Measurements from ENCODE around the gene ABHD13. TPM values are rescaled to one million over a fixed set of nuclear protein-coding genes. Genes with fewer than 3 reads are reported as not detected.
"Not testable (repeated sequence)": the region's sequence is repeated elsewhere in the genome, so short reads cannot be mapped to it uniquely, and the experiment has no call there.

ABHD13 gene
- total and polyA plus RNA-seq, 2 experiments from 2014 or later, result 5.4 to 10.4 TPM

DNA sequence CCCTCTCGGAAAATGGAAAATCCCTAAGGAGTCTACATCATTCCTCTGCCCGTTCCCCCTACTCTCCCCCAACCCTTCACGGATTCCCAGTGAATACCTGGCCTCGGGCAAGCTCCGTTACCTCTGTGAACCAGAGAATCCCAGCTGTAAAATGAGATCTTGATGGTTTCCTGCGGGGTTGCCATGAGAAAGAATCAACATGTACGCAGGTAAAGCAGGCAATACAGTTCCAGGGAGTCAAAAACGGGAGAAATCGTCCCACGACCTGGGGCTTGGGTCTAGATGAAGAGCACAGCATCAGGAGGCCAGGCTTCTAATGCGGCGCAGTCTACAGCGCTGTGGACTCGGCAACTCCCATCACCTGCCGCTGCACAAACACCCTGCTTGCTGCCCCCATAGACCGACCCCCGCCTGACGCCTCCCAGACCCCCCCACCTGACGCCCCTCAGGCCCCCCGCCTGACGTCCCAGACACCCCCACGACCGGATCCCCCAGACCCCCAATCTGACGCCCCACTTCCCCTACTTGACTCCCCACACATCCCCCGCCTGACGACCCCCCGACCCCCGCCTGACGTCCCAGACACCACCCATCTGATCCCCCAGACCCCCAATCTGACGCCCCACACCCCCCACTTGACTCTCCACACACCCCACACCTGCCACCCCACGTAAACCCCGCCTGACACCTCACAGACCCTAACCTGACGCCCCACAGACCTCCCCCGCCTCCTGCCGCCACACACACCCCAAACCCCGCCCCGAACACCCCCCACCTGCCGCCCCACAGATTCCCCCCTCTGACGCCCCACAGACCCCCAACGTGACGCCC is 3.5 kb upstream of the ABHD13 start:
- Histone ChIP-seq H3K4me2 (peak overlapping the region; percentile 87), H3K4me3 (peak overlapping the region; percentile 74), H3K27me3 (ENCODE audit: insufficient read depth) (no peaks in the 10 kb centered on the region), H3K36me3 (ENCODE audit: insufficient read depth) (peaks cover 3% of the 10 kb centered on the region; the same call in 1 of the 2 replicates), H3K4me1 (ENCODE audit: insufficient read depth) (peaks cover 16% of the 10 kb centered on the region), H3K9me2 (ENCODE audit: insufficient read depth) (no peaks in the 10 kb centered on the region), H2AFZ (peak overlapping the region; percentile 75), H3K79me2 (replicated peaks; ENCODE audit: insufficient read depth) (peaks cover 10% of the 10 kb centered on the region), H3F3A (replicated peaks; ENCODE audit: low read depth) (0 out of 2 replicates have a peak, but pooled peaks cover 3% of the 10 kb centered on the region), H3K27ac (ENCODE audit: low read depth) (no peak overlapping the region), H4K20me1 (replicated peaks; ENCODE audit: insufficient read depth) (peaks cover 12% of the 10 kb centered on the region; the same call in 1 of the 2 replicates)
- Mint-ChIP-seq H3K4me1 (peaks cover 17% of the 10 kb centered on the region), H3K4me3 (peak overlapping the region; percentile 86), H3K36me3 (ENCODE audit: low read depth) (peaks cover 8% of the 10 kb centered on the region; the same call in 2 of the 3 replicates), H3K9me3 (no peaks in the 10 kb centered on the region), H3K27ac (no peak overlapping the region), H3K27me3 (ENCODE audit: insufficient read depth, low read depth, poor library complexity) (peaks cover 6% of the 10 kb centered on the region)
- DNase-seq (ENCODE audit: low spot score), result peak; percentile 60
- no peak for TF ChIP-seq EZH2 (IDR thresholded peaks at IDR 0.05; ENCODE audit: low read depth, unreplicated experiment)
- ATAC-seq, result peak; percentile 26

DNA sequence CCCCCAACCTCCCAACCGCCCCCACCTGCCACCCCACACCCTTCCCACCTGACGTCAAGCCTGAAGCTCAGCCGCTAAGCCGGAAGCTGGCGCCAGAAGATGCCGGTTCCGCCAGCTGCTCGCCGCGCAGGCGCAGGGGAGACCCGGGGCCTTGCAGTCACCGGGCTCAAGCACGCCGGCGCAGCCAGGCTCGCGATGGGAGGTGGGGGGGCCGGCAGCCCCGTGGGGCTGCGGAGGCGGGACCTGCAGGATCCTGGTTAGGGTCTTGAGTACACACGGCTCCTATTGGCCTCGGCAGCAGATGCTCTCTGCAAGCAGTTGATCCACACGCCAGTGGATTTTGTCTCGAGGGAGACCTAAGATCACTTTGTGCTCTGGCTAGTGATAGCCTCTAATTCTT is 2.8 kb upstream of the ABHD13 start, which contains the start of gene LIG4:
LIG4 (minus strand) TSS at position 101 of the 400 bp plus-strand sequence. CDS start 4,268 bp downstream, outside the sequence.
- Histone ChIP-seq H3K4me3 (peak within 1 kb of the TSS; percentile 74), H3F3A (replicated peaks; ENCODE audit: low read depth) (0 out of 2 replicates have a peak, but pooled peaks cover 3% of the 10 kb centered on the region), H3K4me2 (peak within 1 kb of the TSS; percentile 88), H4K20me1 (replicated peaks; ENCODE audit: insufficient read depth) (peaks cover 9% of the 10 kb centered on the region; the same call in 1 of the 2 replicates), H3K79me2 (replicated peaks; ENCODE audit: insufficient read depth) (peaks cover 18% of the 10 kb centered on the region), H3K9me2 (ENCODE audit: insufficient read depth) (no peaks in the 10 kb centered on the region), H3K27ac (ENCODE audit: low read depth) (peak within 1 kb of the TSS; percentile 74; the same call in 1 of the 2 replicates), H3K36me3 (ENCODE audit: insufficient read depth) (no peaks in the 10 kb centered on the region), H2AFZ (peak within 1 kb of the TSS; percentile 87), H3K4me1 (ENCODE audit: insufficient read depth) (peaks cover 16% of the 10 kb centered on the region), H3K27me3 (ENCODE audit: insufficient read depth) (no peaks in the 10 kb centered on the region)
- ATAC-seq (peak; percentile 70), DNase-seq (ENCODE audit: low spot score) (peak; percentile 94)
- Mint-ChIP-seq H3K4me1 (peaks cover 23% of the 10 kb centered on the region), H3K27ac (no peak within 1 kb of the TSS), H3K9me3 (no peaks in the 10 kb centered on the region), H3K27me3 (ENCODE audit: insufficient read depth, low read depth, poor library complexity) (peaks cover 6% of the 10 kb centered on the region), H3K36me3 (ENCODE audit: low read depth) (peaks cover 3% of the 10 kb centered on the region; the same call in 1 of the 3 replicates), H3K4me3 (peak within 1 kb of the TSS; percentile 86)
- TF ChIP-seq, protein P1, sequence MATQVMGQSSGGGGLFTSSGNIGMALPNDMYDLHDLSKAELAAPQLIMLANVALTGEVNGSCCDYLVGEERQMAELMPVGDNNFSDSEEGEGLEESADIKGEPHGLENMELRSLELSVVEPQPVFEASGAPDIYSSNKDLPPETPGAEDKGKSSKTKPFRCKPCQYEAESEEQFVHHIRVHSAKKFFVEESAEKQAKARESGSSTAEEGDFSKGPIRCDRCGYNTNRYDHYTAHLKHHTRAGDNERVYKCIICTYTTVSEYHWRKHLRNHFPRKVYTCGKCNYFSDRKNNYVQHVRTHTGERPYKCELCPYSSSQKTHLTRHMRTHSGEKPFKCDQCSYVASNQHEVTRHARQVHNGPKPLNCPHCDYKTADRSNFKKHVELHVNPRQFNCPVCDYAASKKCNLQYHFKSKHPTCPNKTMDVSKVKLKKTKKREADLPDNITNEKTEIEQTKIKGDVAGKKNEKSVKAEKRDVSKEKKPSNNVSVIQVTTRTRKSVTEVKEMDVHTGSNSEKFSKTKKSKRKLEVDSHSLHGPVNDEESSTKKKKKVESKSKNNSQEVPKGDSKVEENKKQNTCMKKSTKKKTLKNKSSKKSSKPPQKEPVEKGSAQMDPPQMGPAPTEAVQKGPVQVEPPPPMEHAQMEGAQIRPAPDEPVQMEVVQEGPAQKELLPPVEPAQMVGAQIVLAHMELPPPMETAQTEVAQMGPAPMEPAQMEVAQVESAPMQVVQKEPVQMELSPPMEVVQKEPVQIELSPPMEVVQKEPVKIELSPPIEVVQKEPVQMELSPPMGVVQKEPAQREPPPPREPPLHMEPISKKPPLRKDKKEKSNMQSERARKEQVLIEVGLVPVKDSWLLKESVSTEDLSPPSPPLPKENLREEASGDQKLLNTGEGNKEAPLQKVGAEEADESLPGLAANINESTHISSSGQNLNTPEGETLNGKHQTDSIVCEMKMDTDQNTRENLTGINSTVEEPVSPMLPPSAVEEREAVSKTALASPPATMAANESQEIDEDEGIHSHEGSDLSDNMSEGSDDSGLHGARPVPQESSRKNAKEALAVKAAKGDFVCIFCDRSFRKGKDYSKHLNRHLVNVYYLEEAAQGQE (IDR thresholded peaks at IDR 0.05; ENCODE audit: unreplicated experiment), result no peak
- TF ChIP-seq EZH2phosphoT487 (IDR thresholded peaks at IDR 0.05; ENCODE audit: unreplicated experiment) (no peak), CREB1 (CRISPR knock-in tag; IDR thresholded peaks at IDR 0.05; ENCODE audit: low read depth) (peak; percentile 72), JUNB (IDR thresholded peaks at IDR 0.05; ENCODE audit: unreplicated experiment) (no peak), POLR2AphosphoS5 (IDR thresholded peaks at IDR 0.05; ENCODE audit: low read depth) (peak; percentile 73)
- TF ChIP-seq, protein P2, sequence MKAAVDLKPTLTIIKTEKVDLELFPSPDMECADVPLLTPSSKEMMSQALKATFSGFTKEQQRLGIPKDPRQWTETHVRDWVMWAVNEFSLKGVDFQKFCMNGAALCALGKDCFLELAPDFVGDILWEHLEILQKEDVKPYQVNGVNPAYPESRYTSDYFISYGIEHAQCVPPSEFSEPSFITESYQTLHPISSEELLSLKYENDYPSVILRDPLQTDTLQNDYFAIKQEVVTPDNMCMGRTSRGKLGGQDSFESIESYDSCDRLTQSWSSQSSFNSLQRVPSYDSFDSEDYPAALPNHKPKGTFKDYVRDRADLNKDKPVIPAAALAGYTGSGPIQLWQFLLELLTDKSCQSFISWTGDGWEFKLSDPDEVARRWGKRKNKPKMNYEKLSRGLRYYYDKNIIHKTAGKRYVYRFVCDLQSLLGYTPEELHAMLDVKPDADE (IDR thresholded peaks at IDR 0.05), result 0 out of 2 replicates have a peak, but pooled peaks have one; percentile 44
- TF ChIP-seq, protein P3, sequence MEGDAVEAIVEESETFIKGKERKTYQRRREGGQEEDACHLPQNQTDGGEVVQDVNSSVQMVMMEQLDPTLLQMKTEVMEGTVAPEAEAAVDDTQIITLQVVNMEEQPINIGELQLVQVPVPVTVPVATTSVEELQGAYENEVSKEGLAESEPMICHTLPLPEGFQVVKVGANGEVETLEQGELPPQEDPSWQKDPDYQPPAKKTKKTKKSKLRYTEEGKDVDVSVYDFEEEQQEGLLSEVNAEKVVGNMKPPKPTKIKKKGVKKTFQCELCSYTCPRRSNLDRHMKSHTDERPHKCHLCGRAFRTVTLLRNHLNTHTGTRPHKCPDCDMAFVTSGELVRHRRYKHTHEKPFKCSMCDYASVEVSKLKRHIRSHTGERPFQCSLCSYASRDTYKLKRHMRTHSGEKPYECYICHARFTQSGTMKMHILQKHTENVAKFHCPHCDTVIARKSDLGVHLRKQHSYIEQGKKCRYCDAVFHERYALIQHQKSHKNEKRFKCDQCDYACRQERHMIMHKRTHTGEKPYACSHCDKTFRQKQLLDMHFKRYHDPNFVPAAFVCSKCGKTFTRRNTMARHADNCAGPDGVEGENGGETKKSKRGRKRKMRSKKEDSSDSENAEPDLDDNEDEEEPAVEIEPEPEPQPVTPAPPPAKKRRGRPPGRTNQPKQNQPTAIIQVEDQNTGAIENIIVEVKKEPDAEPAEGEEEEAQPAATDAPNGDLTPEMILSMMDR (conservative IDR thresholded peaks at IDR 0.05; ENCODE audit: low read depth in 2 of 2), result no peak

DNA sequence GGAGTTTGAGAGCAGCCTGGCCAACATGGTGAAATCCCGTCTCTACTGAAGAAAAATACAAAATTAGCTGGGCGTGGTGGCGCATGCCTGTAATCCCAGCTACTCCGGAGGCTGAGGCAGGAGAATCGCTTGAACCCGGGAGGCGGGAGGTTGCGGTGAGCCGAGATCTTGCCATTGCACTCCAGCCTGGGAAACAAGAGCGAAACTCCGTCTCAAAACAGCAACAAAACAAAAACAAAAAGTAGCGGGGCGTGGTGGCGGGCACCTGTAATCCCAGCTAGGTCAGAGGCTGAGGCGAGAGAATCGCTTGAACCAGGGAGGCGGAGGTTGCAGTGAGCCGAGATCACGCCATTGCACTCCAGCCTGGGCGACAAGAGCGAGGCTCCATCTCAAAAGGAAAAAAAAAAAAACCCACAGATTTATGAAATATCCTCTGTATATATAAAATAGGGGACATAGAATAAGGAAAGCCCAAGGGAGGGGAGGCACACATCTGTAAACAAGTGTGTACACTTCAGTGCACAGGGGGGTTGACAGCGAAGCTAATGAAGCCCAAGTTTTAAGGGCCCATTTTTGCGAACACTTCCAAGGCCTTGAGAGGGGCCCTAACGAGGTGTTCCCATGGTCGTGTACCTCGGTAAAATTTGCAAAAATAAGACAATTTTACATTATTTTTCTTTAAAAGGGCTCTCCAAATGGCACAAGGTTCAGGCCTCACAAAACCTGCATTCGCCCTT is 717 bp upstream of the ABHD13 start:
- peak overlapping the region; percentile 93 for H3K4me3 ChIP-seq
- peak overlapping the region; percentile 87 for H3K4me2 ChIP-seq
- not testable (repeated sequence) for H3K27me3 Mint-ChIP-seq (ENCODE audit: insufficient read depth, low read depth, poor library complexity); H4K20me1 ChIP-seq (replicated peaks; ENCODE audit: insufficient read depth); H3K9me2 ChIP-seq (ENCODE audit: insufficient read depth); ATAC-seq; H3K36me3 ChIP-seq (ENCODE audit: insufficient read depth); H3K9me3 Mint-ChIP-seq; H3K36me3 Mint-ChIP-seq (ENCODE audit: low read depth); H3F3A ChIP-seq (replicated peaks; ENCODE audit: low read depth); H3K27me3 ChIP-seq (ENCODE audit: insufficient read depth)
- peaks cover 38% of the 10 kb centered on the region for H3K79me2 ChIP-seq (replicated peaks; ENCODE audit: insufficient read depth)
- H3K4me1 Mint-ChIP-seq, result peaks cover 23% of the 10 kb centered on the region
- peak overlapping the region; percentile 95; the same call in 1 of the 2 replicates for H3K27ac Mint-ChIP-seq
- H2AFZ ChIP-seq, result peak overlapping the region; percentile 98; the same call in 1 of the 2 replicates
- peak overlapping the region; percentile 91 for H3K4me3 Mint-ChIP-seq
- H3K4me1 ChIP-seq (ENCODE audit: insufficient read depth), result peaks cover 16% of the 10 kb centered on the region
- peak overlapping the region; percentile 96 for H3K27ac ChIP-seq (ENCODE audit: low read depth)
- peak; percentile 6 for DNase-seq (ENCODE audit: low spot score)
